HG03064 (cell line): ENCODE results near the gene THEM4.

Experiments
- ATAC-seq: cut with Tn5 transposase; IDR thresholded peaks from one replicate; pipeline ENCODE4 v1.9.1; 2021; ENCODE audit warnings: low read depth; ENCODE audit not compliant: unreplicated experiment

The THEM4 gene

DNA sequence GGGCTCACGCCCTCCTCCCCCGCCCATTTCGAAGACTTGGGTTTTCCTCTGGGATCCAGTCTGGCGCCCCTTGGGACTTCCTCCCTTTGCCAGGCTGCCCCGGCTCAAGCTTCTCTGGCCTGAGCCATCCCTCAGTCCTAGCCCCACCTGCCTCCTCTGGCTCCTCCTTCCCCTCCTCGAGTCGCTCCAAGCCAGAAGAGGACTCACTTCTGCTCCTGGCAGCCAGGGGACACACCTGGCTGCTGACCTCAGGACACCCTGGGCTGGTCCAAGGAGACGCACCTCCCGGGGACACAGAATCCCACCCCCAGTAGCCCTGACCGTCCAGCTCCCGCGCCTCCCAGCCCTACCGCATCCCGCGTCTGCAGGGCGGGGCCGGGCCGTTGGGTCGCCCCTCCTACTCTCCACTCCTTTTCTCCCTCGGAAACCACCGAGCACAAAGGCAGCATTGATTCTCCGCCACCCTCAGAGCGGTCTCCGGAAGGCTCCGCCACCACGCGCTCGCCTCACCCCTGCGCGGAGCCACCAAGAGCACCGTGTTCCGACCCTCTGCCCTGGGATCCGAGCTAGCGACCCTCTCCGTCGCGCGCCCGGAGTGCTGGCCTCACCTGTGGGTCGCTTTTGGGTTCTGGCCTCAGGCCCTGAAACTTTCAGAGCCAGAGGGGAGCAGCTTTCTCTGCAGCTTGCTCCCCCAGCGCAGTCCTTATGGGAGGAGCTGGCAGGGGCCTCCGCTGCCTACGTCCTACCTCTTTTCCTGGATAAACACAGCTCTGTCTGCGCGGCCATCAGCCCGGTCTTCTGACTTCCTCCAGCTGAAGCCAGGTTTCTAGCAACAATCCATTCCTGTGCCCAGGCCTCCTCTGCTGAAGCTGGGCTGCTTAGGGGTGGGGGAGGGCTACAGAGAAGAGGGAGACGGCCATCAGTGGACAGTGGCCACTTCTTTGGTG is 69.6 kb downstream of the THEM4 start, which contains the start of gene C2CD4D:
TSS of gene C2CD4D (minus strand) at position 364 of the 947 bp plus-strand sequence. CDS start 831 bp downstream, outside the sequence.
- ATAC-seq = no peak

DNA sequence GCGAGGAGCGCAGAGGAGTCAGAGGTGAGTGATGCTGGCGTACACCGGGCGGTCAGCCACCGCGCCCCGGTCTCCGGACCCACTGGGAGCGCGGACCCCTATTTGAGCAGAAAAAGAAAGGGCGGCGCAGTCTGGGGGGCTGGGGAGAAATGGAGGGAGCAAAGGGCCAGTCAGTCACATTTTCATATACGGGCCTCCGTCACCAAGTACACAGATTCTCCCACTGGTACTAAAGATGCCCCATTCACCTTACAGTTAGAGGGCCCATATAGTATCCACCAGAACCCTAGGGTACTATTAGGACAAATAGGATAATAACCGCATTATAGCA is 70.3 kb downstream of the THEM4 start:
- ATAC-seq = no peak

DNA sequence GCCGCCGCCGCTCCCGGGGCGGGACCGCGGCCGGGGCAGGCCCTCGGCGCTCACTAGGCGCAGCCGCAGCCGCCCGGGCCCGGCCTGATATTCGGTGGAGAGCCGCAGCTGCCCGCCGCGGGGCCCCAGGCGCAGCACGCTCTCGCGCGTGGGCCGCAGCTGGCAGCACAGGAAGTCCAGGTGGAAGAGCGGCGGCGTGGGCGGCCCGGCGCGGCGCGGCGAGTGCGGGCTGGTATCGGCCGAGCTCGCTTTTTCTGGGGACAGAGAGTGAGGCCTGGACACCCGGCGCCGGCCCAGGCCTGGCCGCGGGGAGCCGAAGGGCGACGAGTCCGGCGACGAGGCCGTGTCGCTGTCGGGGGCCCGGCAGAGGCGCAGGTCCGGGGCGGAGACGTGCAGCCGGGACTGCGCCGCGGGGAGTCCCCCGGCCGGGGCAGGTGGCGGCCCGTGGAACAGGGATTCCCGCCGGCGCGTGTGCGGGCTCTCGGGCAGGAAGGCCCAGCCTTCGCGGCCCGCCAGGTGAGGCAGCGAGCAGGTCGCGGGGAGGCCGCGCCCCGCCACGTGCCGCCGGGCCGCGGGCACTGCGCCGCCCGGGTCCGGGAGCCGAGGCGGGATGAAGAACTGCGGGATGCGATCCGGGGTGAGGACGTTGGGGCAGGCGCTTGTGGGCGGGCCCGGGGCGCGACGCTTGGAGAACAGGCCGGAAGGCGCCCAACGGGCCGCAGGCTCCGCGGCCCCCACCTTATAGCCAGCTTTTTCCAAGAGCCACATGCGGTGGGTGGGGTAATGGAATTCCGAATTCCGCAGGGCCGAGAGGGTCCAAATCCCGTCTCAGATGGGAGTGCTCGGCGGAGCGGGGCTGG is 70.9 kb downstream of the THEM4 start:
- no peak for ATAC-seq

DNA sequence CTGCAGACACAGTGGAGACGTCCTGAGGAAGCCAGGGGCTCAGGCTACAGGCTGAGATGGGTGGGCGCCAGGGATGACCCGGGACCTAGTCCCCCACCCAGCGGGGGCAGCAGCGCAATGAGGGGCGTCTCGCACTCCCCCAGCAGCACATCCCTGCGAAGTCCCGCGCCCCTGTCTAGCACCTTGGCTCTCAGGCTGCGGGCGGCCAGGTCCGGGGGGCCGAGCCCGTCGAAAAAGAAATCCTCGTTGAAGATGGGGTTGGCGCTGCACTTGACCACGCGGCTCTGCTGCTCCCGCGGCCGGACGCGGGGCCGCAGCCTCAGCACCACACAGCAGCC is 71.5 kb downstream of the THEM4 start:
- no peak for ATAC-seq

- ATAC-seq = no peak
These were observed 72.1 kb downstream of the THEM4 start for GRCh38 chr1:151837197-151837596.

GRCh38 chr1:151835596-151835995 is 73.7 kb downstream of the THEM4 start:
- ATAC-seq = no peak

DNA sequence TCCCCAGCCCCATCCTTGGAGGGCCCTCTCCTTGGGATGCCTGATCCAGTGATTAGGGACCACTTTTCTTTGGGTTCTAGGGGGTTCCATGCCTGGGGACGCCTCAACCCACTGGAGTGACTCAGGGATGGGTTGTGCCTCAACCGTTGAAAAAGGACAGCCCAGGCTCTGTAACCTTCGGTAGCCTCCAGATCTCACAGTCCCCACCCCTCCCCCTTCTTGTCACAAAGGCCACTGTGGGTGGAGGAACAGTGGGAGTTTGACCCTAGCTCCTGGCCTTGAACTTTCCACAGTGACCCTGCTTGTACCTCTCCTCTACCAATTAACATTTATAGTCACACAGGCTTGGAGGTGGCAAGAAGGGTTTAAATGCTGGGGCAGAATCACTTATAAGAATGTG is 75.1 kb downstream of the THEM4 start:
- ATAC-seq = no peak

DNA sequence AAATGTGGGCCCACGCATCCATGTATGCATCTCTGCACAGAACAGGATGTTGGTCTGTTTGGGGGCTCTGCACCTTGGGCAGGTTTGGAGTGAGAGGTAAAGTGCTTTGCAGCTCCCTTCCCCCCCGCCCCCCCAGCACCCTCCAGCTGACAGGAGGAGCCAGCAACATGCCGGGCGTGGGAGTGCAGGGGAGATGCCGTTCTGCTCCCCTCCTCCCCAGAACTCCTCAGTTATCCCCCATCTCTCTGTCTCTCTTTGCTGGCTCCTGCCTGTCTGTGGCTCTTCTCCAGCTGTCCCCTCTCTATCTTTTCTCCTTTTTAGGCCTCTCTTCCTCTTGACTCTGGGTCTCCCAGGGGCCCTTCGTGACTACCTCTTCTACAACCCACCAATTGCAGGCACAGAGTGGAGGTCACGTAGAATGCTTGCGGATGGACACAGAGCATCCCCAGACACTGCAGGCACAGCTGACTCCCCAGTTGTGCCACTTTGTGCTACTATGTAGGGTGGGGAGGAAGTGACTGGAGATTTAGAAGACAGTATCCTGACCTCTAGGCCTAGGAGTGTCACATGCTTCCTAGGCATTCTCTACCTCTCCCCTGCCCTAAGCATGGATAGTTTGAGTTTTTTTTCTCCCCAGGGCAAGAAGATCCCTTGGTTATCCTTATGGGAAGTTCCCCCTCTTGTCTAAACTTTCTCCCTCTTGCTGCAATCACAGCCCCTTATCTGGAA is 76.0 kb downstream of the THEM4 start:
- no peak for ATAC-seq

GRCh38 chr1:151832318-151832980 is 76.9 kb downstream of the THEM4 start:
- no peak for ATAC-seq

DNA sequence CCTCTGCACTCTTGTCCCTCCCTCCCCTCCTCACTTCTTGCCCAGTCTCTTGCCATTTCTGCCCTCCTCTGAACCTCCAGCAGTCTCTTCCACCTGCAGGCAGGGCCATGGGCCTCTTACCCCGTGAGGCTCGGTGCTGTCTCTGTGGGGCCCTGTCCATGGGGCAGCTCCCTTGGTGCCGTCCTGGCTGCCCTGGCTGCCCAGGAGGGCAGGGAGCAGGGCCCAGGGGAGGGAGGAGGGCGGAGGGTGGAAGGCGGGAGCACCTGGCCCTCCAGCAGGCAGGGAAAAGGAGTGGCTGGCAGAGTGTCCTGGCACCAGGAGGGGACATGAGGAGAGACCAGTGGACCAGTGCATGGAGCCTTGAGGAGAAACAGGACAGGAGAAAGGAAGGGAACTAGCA is 77.7 kb downstream of the THEM4 start, which contains the start of gene RORC:
TSS of gene RORC (minus strand) at position 198 of the 400 bp plus-strand sequence. CDS start at position 160, 38 bp downstream.
- ATAC-seq = no peak

GRCh38 chr1:151831256-151831591 is 78.1 kb downstream of the THEM4 start:
- no peak for ATAC-seq

DNA sequence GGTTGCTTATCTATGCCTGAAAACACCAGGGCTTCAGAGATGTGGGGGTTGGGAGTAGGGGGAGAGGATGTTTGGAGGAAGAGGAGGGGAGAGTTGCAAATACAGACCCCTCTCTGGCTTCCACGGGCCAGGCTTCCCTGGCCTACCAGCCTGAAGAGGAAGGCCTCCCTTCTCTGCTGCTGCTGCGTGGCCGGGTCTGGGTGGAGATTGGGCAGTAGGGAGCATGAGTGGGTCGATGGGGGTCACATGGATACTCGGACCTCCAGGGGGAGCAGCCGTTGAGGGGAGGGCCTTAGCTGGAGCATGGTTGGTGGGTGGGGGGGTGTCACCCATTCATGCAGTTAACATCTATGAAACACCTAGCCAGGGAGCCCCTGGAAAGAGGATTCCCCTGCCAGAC is 79.3 kb downstream of the THEM4 start:
- no peak for ATAC-seq

DNA sequence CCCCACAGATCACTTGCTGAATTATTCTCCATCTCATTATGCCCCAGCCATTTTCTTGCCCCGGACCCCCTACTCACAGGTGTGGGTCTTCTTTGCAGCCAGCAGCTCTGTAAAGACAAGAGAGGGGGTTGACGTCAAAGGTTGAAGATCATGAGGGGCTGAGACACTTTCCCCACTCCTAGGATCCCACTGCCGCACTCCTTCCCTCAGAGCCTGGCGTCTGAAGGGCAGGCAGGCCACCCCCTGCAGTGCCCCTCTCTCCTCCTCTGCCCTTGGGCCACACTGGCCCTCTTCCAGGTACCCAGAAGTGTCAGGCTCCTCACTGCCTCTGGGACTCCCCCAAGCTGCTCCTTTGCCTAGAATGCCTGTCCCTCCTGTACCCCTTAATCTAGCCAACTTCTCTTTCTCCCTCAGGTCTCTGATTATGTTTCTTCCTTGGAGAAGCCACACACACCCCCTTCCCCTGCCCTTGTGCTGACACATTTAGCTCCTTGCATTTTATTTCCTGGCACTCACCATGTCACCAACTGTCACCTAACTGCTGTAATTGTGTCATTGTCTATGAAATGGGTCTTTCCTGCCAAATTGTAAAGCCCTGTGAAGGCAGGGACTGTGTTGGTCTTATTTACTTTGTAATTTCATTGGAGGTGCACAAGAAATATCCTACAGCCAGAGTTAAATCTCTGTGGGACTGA is 79.8 kb downstream of the THEM4 start:
- no peak for ATAC-seq

DNA sequence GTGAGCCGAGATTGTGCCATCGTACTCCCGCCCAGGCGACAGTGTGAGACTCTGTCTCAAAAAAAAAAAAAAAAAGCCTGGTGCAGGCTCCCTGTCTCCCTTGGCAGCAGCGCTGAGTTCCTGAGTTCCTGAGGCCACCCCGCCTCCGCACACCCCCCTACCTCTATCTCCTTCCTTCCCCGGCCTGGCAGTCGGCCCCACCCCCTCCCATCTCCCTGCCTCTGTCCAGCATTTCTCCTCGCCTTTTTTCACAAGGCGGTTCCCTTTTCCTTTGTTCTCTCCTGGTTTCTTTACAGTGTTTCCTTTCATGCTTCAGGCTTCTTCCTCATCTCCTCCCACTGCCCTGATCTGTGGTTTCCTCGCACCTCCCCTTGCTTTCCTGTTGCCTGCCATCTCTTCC is 80.4 kb downstream of the THEM4 start:
- no peak for ATAC-seq

DNA sequence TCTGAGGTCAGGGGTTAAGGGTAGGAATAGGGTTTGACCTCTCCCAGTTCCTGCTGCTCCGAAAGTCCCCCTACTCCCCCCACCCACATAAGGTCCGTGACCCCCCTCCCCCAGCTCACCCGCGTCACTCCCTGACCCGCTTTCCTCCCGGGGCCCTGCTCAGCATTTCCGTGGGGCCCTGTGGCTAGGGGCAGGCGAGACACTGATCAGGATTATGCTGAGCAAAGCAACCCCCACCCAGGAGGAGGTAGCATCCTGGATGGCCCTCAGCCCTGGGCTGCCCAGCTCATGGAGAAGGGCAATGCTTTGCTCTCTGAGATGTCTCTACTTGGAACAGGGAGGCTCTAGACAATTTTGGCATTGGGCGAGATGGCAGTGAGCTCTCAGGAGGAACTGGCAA is 81.5 kb downstream of the THEM4 start:
- ATAC-seq = no peak

DNA sequence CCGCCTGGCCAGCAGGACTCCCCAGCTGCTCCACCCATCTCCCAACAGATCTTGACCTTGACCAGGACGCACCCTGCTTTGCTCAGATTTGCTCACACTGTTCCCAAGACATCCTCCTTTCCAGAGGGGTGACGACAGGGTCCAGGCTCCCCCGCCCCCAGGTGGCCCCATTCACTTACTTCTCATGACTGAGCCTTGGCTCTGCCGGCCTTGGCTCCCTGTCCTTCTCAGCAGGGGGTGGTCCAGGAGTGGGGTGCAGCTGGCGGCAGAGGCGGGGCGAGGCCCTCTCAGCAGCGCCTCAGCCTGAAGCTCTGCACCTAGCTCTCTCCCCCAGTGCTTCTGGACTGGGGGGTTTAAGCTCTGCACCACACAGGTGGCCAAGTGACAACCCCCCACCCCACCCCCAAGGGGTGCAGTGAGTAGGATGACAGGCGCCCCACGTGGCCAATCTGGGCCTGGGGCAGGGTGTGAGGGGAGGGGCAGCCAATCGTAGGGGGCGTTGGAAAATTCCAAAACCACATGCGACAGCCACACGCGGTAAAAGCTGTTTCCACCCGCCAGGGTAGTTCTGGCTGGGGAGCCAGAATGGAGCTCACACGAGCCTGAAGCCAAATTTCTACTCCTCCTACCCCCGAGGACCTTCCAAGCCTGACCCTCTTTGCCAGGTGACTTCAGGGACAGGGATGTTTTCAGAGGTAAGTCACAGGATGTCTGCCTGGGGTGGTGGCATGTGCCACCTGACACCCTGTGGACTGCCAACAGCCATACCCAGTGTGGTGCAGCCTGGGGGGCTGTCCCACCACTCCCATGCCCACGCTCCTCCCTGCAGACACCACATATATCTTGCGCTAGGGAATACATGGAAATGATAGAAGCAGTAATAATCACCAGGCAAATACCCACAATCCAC is 83.3 kb downstream of the THEM4 start:
- no peak for ATAC-seq

GRCh38 chr1:151825204-151825603 is 84.1 kb downstream of the THEM4 start:
- no peak for ATAC-seq
